IMR-90 (cell line): ENCODE data around the gene UBE2E2. TPM values are rescaled to one million over a fixed set of nuclear protein-coding genes. Genes with fewer than 3 reads are reported as not detected.

Source experiments
- ATAC-seq: fragments of 200-7000 bp; cut with Tn5 transposase; 2 replicates; pipeline ENCODE4 v1.9.1; 2020; ENCODE audit warnings: low read depth, mild to moderate bottlenecking, moderate library complexity
- BruUV-seq: library from RNA; stranded (reverse); fragments of 400-500 nt; replicated peaks from 2 replicates; lab custom pipeline; 2021; lab: Mats Ljungman, UMichigan
- CTCF ChIA-PET: fragments of 300-600 bp; formaldehyde crosslinking; extraction: SDS; loops from one replicate; lab custom pipeline; 2021; ENCODE audit warnings: antibody characterized with exemption; lab: Yijun Ruan, JAX
- POLR2A ChIA-PET: fragments of 300-600 bp; sonication (Branson Sonifier 250); formaldehyde crosslinking; loops from one replicate; lab custom pipeline; 2022; ENCODE audit warnings: antibody characterized with exemption; ENCODE audit not compliant: unreplicated experiment; lab: Charles Lee
- DNase-seq: peaks from one replicate; pipeline ENCODE4 v3.0.0; 2013
- H2AFZ ChIP-seq: replicated peaks from 2 replicates; pipeline ENCODE3; 2013; ENCODE audit warnings: low read length, mild to moderate bottlenecking; ENCODE audit not compliant: poor library complexity
- H2AK5ac ChIP-seq: 2 replicates; pipeline ENCODE4 v1.6.1; 2013; ENCODE audit warnings: low read depth, low read length, inconsistent platforms
- H2AK9ac ChIP-seq: replicated peaks from 2 replicates; pipeline ENCODE3; 2013; ENCODE audit warnings: mild to moderate bottlenecking, low read depth, low read length, moderate library complexity; ENCODE audit not compliant: poor library complexity
- H2BK120ac ChIP-seq: 2 replicates; pipeline ENCODE4 v1.6.1; 2013; ENCODE audit warnings: low read depth, low read length, inconsistent platforms
- H2BK15ac ChIP-seq: 3 replicates; pipeline ENCODE4 v1.6.1; 2013; ENCODE audit warnings: low read depth, low read length, inconsistent platforms
- H2BK20ac ChIP-seq: 2 replicates; pipeline ENCODE4 v1.6.1; 2013; ENCODE audit warnings: low read depth, mild to moderate bottlenecking, inconsistent platforms, low read length, moderate library complexity
- H2BK5ac ChIP-seq: 2 replicates; pipeline ENCODE4 v1.6.1; 2013; ENCODE audit warnings: mild to moderate bottlenecking, low read depth, low read length, inconsistent platforms; ENCODE audit not compliant: poor library complexity, severe bottlenecking
- H3K14ac ChIP-seq: replicated peaks from 2 replicates; pipeline ENCODE4 v1.6.1; 2013; ENCODE audit warnings: low read depth, low read length, inconsistent platforms
- H3K18ac ChIP-seq: 2 replicates; pipeline ENCODE4 v1.6.1; 2013; ENCODE audit warnings: low read depth, low read length, control low read depth
- H3K23ac ChIP-seq: 2 replicates; pipeline ENCODE4 v1.6.1; 2013; ENCODE audit warnings: low read depth, low read length, inconsistent platforms
- H3K27ac ChIP-seq: 2 replicates; pipeline ENCODE4 v1.5.1; 2013; ENCODE audit warnings: mild to moderate bottlenecking, control low read depth, low read length; ENCODE audit not compliant: insufficient read depth
- H3K27me3 ChIP-seq: 2 replicates; pipeline ENCODE4 v1.6.1; 2013; ENCODE audit warnings: low read length; ENCODE audit not compliant: control insufficient read depth, insufficient read depth
- H3K36me3 ChIP-seq: 2 replicates; pipeline ENCODE4 v1.6.1; 2013; ENCODE audit warnings: low read length, mixed read lengths; ENCODE audit not compliant: control insufficient read depth, insufficient read depth
- H3K4ac ChIP-seq: 2 replicates; pipeline ENCODE4 v1.6.1; 2013; ENCODE audit warnings: low read depth, low read length, inconsistent platforms
- H3K4me1 ChIP-seq: 2 replicates; pipeline ENCODE4 v1.6.1; 2013; ENCODE audit warnings: low read length, mixed read lengths; ENCODE audit not compliant: control insufficient read depth, insufficient read depth
- H3K4me2 ChIP-seq: 2 replicates; pipeline ENCODE4 v1.6.1; 2013; ENCODE audit warnings: low read depth, mild to moderate bottlenecking, control low read depth, low read length, moderate library complexity
- H3K4me3 ChIP-seq: 2 replicates; pipeline ENCODE4 v1.5.1; 2013; ENCODE audit warnings: low read depth, mild to moderate bottlenecking, control low read depth, low read length, moderate library complexity; ENCODE audit not compliant: insufficient read depth
- H3K56ac ChIP-seq: 2 replicates; pipeline ENCODE4 v1.6.1; 2013; ENCODE audit warnings: low read length, inconsistent platforms; ENCODE audit not compliant: insufficient read depth; ENCODE audit errors: extremely low read depth
- H3K79me1 ChIP-seq, 2 experiments: 2 replicates each; pipeline ENCODE4 v1.6.1; 2013; ENCODE audit warnings: low read length in 2 of 2, inconsistent platforms in 1 of 2, low read depth in 1 of 2
- H3K9ac ChIP-seq: 2 replicates; pipeline ENCODE4 v1.6.1; 2013; ENCODE audit warnings: low read depth, low read length, control low read depth
- H3K9me1 ChIP-seq: 2 replicates; pipeline ENCODE4 v1.6.1; 2013; ENCODE audit warnings: low read length, inconsistent platforms; ENCODE audit not compliant: insufficient read depth
- H3K9me3 ChIP-seq: 2 replicates; pipeline ENCODE4 v1.6.1; 2013; ENCODE audit warnings: low read length; ENCODE audit not compliant: control insufficient read depth, insufficient read depth
- H4K20me1 ChIP-seq: 2 replicates; pipeline ENCODE4 v1.6.1; 2013; ENCODE audit warnings: low read length, inconsistent platforms; ENCODE audit not compliant: insufficient read depth
- H4K5ac ChIP-seq: 2 replicates; pipeline ENCODE4 v1.6.1; 2013; ENCODE audit warnings: mild to moderate bottlenecking, low read depth, low read length, control low read depth
- H4K8ac ChIP-seq, 2 experiments: 2 replicates each; pipeline ENCODE4 v1.6.1; 2013; ENCODE audit warnings: low read depth in 2 of 2, low read length in 2 of 2, control low read depth in 1 of 2, inconsistent platforms in 1 of 2
- H4K91ac ChIP-seq: 2 replicates; pipeline ENCODE4 v1.6.1; 2013; ENCODE audit warnings: low read depth, low read length, inconsistent platforms; ENCODE audit not compliant: insufficient read depth
- CEBPB ChIP-seq: IDR thresholded peaks from 2 replicates; pipeline ENCODE4 v1.6.1; 2012; ENCODE audit warnings: low read depth, low read length, improper control_type of control experiment
- CHD1 ChIP-seq: IDR thresholded peaks from 2 replicates; pipeline ENCODE4 v1.6.1; 2012; ENCODE audit warnings: low read depth, low read length, improper control_type of control experiment
- FOS ChIP-seq: fragments of 150-350 bp; IDR thresholded peaks from 2 replicates; pipeline ENCODE4 v1.6.1; 2016; ENCODE audit warnings: low read depth, low read length
- MAFK ChIP-seq: IDR thresholded peaks from 2 replicates; pipeline ENCODE4 v1.6.1; 2012; ENCODE audit warnings: low read depth, low read length, improper control_type of control experiment
- MAZ ChIP-seq: IDR thresholded peaks from 2 replicates; pipeline ENCODE4 v1.6.1; 2012; ENCODE audit warnings: low read depth, mild to moderate bottlenecking, low read length, improper control_type of control experiment, moderate library complexity, borderline replicate concordance
- MXI1 ChIP-seq: IDR thresholded peaks from 2 replicates; pipeline ENCODE4 v1.6.1; 2012; ENCODE audit warnings: low read depth, mild to moderate bottlenecking, low read length, moderate library complexity, borderline replicate concordance
- NFE2L2 ChIP-seq: fragments of 150-350 bp; IDR thresholded peaks from 2 replicates; pipeline ENCODE4 v1.6.1; 2016; ENCODE audit warnings: low read depth, mild to moderate bottlenecking, low read length
- POLR2A ChIP-seq: IDR thresholded peaks from 2 replicates; pipeline ENCODE4 v1.6.1; 2012; ENCODE audit warnings: mild to moderate bottlenecking, low read depth, low read length
- RAD21 ChIP-seq: IDR thresholded peaks from 2 replicates; pipeline ENCODE4 v1.6.1; 2012; ENCODE audit warnings: low read length, improper control_type of control experiment
- RCOR1 ChIP-seq: IDR thresholded peaks from 2 replicates; pipeline ENCODE4 v1.6.1; 2012; ENCODE audit warnings: mild to moderate bottlenecking, low read length, improper control_type of control experiment; ENCODE audit not compliant: insufficient replicate concordance
- RFX5 ChIP-seq: IDR thresholded peaks from 2 replicates; pipeline ENCODE4 v1.8.0; 2012; ENCODE audit warnings: low read depth, mild to moderate bottlenecking, low read length, moderate library complexity
- SMC3 ChIP-seq: fragments of 150-350 bp; IDR thresholded peaks from 2 replicates; pipeline ENCODE4 v1.6.1; 2016; ENCODE audit warnings: low read depth, mild to moderate bottlenecking, antibody characterized with exemption, low read length, moderate library complexity
- WGBS, 2 experiments: methylation state at CpG; one replicate each; pipeline versions ENCODE4 v1.1.5 to v1.1.7; 2013; ENCODE audit warnings: missing lambda C conversion rate in 2 of 2; ENCODE audit not compliant: insufficient read length in 1 of 2; ENCODE audit errors: extremely low coverage in 2 of 2; 5-methylcytosine and 5-hydroxymethylcytosine counted together
- dilution Hi-C: fragments of 300-500 bp; cut with HindIII; formaldehyde crosslinking; loops from one replicate; pipeline ENCODE4 v1.14.3; 2018; ENCODE audit warnings: low sequenced_read_pairs; ENCODE audit not compliant: unreplicated experiment
- in situ Hi-C: fragments of 300-500 bp; cut with MboI; formaldehyde crosslinking; loops from 3 replicates; pipeline ENCODE4 v1.14.3; 2019; ENCODE audit warnings: low sequenced_read_pairs, inconsistent platforms, mixed read lengths
- intact Hi-C: fragments of 100-400 bp; cut with micrococcal nuclease; formaldehyde crosslinking; loops from 2 replicates; pipeline ENCODE4 v1.10.0; 2022
- polyA plus RNA-seq, 3 experiments: library from polyadenylated mRNA; depleted of rRNA; stranded (reverse); fragments of >200 nt; gene quantifications; 2 replicates each; pipeline ENCODE4 v1.2.3, GENCODE V29; 2012; ENCODE audit warnings: low replicate concordance in 1 of 3
- total RNA-seq: library from RNA; depleted of rRNA; stranded (reverse); fragments of >200 nt; gene quantifications from 2 replicates; pipeline ENCODE4 v1.2.3, GENCODE V29; 2012
- TF ChIP-seq, protein P1 (sequence below): conservative IDR thresholded peaks from 2 replicates; pipeline ENCODE4 v1.5.1; 2012; ENCODE audit warnings: mild to moderate bottlenecking, low read depth, low read length, improper control_type of control experiment
- TF ChIP-seq, protein P2 (sequence below): fragments of 150-350 bp; IDR thresholded peaks from 2 replicates; pipeline ENCODE4 v1.6.1; 2017; ENCODE audit warnings: mild to moderate bottlenecking, antibody characterized with exemption, low read length, low read depth
- TF ChIP-seq, protein P3 (sequence below): fragments of 150-350 bp; IDR thresholded peaks from 2 replicates; pipeline ENCODE4 v1.6.1; 2016; ENCODE audit warnings: low read depth, mild to moderate bottlenecking, low read length, moderate library complexity, borderline replicate concordance

UBE2E2 gene
- total and polyA plus RNA-seq, 2 of the 4 experiments (the other 2 are of a cell fraction) = 18.6 to 32.7 TPM

DNA sequence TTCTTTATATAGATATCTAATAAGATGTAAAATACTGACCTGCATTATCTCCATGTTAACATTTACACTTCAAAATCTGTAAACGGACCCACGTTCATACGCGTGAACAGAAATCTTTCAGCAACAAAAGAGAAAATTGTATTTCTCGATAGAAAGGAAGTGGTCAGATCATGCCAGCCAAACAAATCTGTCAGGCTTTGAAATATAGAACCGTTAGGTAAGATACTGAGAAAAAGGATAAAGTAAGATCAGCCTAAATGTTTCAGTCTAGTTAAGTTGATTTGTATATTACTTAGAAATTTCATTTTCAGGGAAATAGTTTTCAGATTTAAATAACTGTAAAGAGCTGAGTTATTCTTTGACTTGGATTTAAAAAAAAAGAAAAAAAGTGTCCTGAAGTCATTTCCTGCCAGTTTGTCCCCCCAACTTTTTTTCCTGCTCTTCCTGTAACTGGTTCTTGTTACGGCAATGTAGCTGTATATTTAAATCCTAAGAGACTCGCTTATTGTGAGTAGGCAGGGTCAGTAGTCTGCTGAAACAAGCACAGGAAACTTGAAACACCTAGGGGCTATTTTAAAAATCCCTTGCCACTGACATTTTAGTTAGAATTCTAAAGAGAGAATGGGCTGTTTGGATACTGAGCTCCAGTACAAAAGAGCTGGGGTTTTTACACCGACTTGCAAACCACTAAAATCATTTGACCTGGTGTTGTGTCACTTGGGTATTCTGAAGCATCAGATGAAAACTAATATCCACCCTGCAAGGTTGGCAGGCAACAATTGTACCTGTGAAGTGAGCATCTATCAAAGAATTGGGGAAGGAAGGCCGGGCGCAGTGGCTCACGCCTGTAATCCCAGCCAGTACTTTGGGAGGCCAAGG, 237.5 kb downstream of the UBE2E2 start:
- Histone ChIP-seq H3K56ac (no peak overlapping the region), H3K4ac (no peak overlapping the region), H2BK15ac (no peak overlapping the region), H4K20me1 (no peaks in the 10 kb centered on the region), H2AK9ac (no peak overlapping the region), H2BK120ac (no peak overlapping the region), H3K27me3 (no peaks in the 10 kb centered on the region), H3K9me3 (no peaks in the 10 kb centered on the region), H4K5ac (no peak overlapping the region), H3K18ac (no peak overlapping the region), H3K4me2 (no peak overlapping the region), H3K36me3 (no peaks in the 10 kb centered on the region), H2BK20ac (no peak overlapping the region), H3K27ac (no peak overlapping the region), H3K79me1 (peaks cover 4 to 14% of the 10 kb centered on the region in 2 experiments; a peak in 2 of 4 replicates), H2AK5ac (no peak overlapping the region), H2BK5ac (no peak overlapping the region), H3K4me3 (no peak overlapping the region), H4K91ac (no peak overlapping the region), H2AFZ (no peak overlapping the region), H4K8ac (no peak overlapping the region), H3K23ac (no peak overlapping the region), H3K9me1 (no peaks in the 10 kb centered on the region), H3K14ac (no peak overlapping the region), H3K4me1 (peaks cover 4% of the 10 kb centered on the region; the same call in 1 of the 2 replicates), H3K9ac (no peak overlapping the region)
- intact Hi-C loops (no loop called here), in situ Hi-C loops (no loop called here), dilution Hi-C loops (no loop called here)
- CTCF ChIA-PET = no interaction called here
- TF ChIP-seq, protein P1, sequence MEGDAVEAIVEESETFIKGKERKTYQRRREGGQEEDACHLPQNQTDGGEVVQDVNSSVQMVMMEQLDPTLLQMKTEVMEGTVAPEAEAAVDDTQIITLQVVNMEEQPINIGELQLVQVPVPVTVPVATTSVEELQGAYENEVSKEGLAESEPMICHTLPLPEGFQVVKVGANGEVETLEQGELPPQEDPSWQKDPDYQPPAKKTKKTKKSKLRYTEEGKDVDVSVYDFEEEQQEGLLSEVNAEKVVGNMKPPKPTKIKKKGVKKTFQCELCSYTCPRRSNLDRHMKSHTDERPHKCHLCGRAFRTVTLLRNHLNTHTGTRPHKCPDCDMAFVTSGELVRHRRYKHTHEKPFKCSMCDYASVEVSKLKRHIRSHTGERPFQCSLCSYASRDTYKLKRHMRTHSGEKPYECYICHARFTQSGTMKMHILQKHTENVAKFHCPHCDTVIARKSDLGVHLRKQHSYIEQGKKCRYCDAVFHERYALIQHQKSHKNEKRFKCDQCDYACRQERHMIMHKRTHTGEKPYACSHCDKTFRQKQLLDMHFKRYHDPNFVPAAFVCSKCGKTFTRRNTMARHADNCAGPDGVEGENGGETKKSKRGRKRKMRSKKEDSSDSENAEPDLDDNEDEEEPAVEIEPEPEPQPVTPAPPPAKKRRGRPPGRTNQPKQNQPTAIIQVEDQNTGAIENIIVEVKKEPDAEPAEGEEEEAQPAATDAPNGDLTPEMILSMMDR = no peak
- no peak for TF ChIP-seq RFX5
- no peak for TF ChIP-seq MAZ
- TF ChIP-seq CHD1 = no peak
- TF ChIP-seq RAD21 = no peak
- no peak for TF ChIP-seq SMC3
- no peak for TF ChIP-seq CEBPB
- TF ChIP-seq RCOR1 = no peak
- TF ChIP-seq, protein P2, sequence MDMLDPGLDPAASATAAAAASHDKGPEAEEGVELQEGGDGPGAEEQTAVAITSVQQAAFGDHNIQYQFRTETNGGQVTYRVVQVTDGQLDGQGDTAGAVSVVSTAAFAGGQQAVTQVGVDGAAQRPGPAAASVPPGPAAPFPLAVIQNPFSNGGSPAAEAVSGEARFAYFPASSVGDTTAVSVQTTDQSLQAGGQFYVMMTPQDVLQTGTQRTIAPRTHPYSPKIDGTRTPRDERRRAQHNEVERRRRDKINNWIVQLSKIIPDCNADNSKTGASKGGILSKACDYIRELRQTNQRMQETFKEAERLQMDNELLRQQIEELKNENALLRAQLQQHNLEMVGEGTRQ = no peak
- no peak for TF ChIP-seq MAFK
- no peak for TF ChIP-seq POLR2A
- TF ChIP-seq, protein P3, sequence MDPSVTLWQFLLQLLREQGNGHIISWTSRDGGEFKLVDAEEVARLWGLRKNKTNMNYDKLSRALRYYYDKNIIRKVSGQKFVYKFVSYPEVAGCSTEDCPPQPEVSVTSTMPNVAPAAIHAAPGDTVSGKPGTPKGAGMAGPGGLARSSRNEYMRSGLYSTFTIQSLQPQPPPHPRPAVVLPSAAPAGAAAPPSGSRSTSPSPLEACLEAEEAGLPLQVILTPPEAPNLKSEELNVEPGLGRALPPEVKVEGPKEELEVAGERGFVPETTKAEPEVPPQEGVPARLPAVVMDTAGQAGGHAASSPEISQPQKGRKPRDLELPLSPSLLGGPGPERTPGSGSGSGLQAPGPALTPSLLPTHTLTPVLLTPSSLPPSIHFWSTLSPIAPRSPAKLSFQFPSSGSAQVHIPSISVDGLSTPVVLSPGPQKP = no peak
- TF ChIP-seq MXI1 = no peak
- no peak for TF ChIP-seq FOS
- TF ChIP-seq NFE2L2 = no peak
- BruUV-seq = no TSS peak
- ATAC-seq (no peak), DNase-seq (no peak)
- POLR2A ChIA-PET = no interaction called here
- 92% methylated on average over 2 of the region's 12 CpGs; no CpG with 5 or more reads in 1 of the 2 experiments for WGBS, 2 experiments
